MCF 10A (cell line): ENCODE measurements around the gene PSMD1. TPM values are rescaled to one million over a fixed set of nuclear protein-coding genes. Genes with fewer than 3 reads are reported as not detected.
"Not testable (repeated sequence)": the region's sequence is repeated elsewhere in the genome, so short reads cannot be mapped to it uniquely, and the experiment has no call there.

ENCODE experiments used
- BruUV-seq: library from RNA; stranded (reverse); fragments of 400-500 nt; replicated peaks from 2 replicates; lab custom pipeline; 2021; lab: Mats Ljungman, UMichigan
- CTCF ChIA-PET: fragments of 300-600 bp; sonication (Branson Sonifier 250); formaldehyde crosslinking; extraction: SDS; loops from one replicate; lab custom pipeline; 2021; ENCODE audit warnings: antibody characterized with exemption, inconsistent platforms; lab: Yijun Ruan, JAX
- POLR2A ChIA-PET: fragments of 300-600, 350-650 bp; sonication (Branson Sonifier 250); formaldehyde crosslinking; extraction: SDS; loops from one replicate; lab custom pipeline; 2020; ENCODE audit warnings: antibody characterized with exemption, inconsistent platforms; lab: Yijun Ruan, JAX
- DNase-seq: peaks from one replicate; pipeline ENCODE4 v3.0.0-alpha.2; 2018; ENCODE audit not compliant: unreplicated experiment
- H3K27ac Mint-ChIP-seq: one replicate; pipeline ENCODE4 v1.8.0; 2022; ENCODE audit warnings: mild to moderate bottlenecking, low read depth, mixed read lengths; ENCODE audit not compliant: unreplicated experiment
- H3K27me3 Mint-ChIP-seq: one replicate; pipeline ENCODE4 v1.8.0; 2022; ENCODE audit warnings: mixed read lengths; ENCODE audit not compliant: insufficient read depth, unreplicated experiment
- H3K36me3 Mint-ChIP-seq: one replicate; pipeline ENCODE4 v1.8.0; 2022; ENCODE audit warnings: mild to moderate bottlenecking, moderate library complexity, mixed read lengths; ENCODE audit not compliant: insufficient read depth, unreplicated experiment
- H3K4me1 Mint-ChIP-seq: one replicate; pipeline ENCODE4 v1.8.0; 2022; ENCODE audit warnings: mixed read lengths; ENCODE audit not compliant: insufficient read depth, unreplicated experiment
- H3K4me3 Mint-ChIP-seq: one replicate; pipeline ENCODE4 v1.8.0; 2022; ENCODE audit warnings: mild to moderate bottlenecking, moderate library complexity, mixed read lengths; ENCODE audit not compliant: unreplicated experiment
- H3K9me3 Mint-ChIP-seq: one replicate; pipeline ENCODE4 v1.8.0; 2022; ENCODE audit warnings: mixed read lengths; ENCODE audit not compliant: unreplicated experiment
- intact Hi-C: fragments of 100-400 bp; cut with micrococcal nuclease; formaldehyde crosslinking; loops from 2 replicates; pipeline ENCODE4 v1.14.1; 2022
- total RNA-seq: library from RNA; stranded (reverse); gene quantifications from 2 replicates; pipeline ENCODE4 v1.2.3, GENCODE V29; 2022
- TF ChIP-seq, protein P1 (sequence below): fragments of 200-600 bp; IDR thresholded peaks from one replicate; pipeline ENCODE4 v1.8.0; 2022; ENCODE audit warnings: antibody characterized with exemption, mild to moderate bottlenecking; ENCODE audit not compliant: unreplicated experiment

Gene PSMD1
- total RNA-seq, 1 experiment from 2014 or later, result 88.5 TPM

DNA sequence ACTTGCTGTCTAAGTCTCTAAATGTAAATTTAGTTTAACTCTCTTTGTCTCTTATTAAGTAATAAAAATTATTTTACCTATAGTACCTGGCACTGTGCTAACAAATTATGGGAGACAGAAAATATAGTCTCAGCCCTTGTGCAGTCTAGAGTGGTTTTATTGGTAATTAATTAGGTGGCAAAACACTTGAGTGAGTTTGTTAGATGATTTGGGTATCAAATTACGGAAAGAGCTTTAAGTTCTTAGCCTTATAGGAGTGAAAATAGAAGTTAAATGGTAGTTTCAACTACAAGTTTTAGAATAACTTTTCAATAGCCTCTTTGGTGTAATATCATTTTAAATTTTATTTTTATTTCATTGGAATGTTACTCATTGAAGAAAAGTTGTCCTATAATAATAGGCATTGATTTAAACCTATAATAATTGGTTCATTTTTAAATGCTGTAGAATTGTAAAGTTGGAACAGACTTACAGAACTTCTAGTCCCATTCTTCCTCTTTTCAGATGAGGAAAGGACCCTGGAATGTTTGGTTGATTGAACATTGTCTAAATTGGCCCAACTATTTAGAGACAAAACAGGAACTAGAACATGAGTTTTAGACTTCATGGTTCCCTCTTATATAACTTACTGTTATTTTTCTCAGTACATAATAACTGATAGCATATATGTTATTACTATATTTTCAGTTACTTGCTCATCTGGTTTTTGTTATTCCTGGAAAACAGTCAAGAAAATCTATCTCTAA lies 78.4 kb downstream of the PSMD1 start:
- Mint-ChIP-seq H3K9me3 (no peaks in the 10 kb centered on the region), H3K27ac (peak overlapping the region; percentile 14), H3K36me3 (peaks cover 11% of the 10 kb centered on the region), H3K4me1 (peaks cover 8% of the 10 kb centered on the region), H3K4me3 (no peak overlapping the region), H3K27me3 (no peaks in the 10 kb centered on the region)
- DNase-seq, result no peak
- POLR2A ChIA-PET, result interaction anchor here (1.0 to 1.7 kb wide), 2 partner anchors 8 to 16 kb away, joined by 3 to 5 read pairs; no protein-coding TSS in a partner anchor
- intact Hi-C loops, result no loop called here
- CTCF ChIA-PET, result no interaction called here
- no TSS peak for BruUV-seq
- TF ChIP-seq, protein P1, sequence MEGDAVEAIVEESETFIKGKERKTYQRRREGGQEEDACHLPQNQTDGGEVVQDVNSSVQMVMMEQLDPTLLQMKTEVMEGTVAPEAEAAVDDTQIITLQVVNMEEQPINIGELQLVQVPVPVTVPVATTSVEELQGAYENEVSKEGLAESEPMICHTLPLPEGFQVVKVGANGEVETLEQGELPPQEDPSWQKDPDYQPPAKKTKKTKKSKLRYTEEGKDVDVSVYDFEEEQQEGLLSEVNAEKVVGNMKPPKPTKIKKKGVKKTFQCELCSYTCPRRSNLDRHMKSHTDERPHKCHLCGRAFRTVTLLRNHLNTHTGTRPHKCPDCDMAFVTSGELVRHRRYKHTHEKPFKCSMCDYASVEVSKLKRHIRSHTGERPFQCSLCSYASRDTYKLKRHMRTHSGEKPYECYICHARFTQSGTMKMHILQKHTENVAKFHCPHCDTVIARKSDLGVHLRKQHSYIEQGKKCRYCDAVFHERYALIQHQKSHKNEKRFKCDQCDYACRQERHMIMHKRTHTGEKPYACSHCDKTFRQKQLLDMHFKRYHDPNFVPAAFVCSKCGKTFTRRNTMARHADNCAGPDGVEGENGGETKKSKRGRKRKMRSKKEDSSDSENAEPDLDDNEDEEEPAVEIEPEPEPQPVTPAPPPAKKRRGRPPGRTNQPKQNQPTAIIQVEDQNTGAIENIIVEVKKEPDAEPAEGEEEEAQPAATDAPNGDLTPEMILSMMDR, result no peak

DNA sequence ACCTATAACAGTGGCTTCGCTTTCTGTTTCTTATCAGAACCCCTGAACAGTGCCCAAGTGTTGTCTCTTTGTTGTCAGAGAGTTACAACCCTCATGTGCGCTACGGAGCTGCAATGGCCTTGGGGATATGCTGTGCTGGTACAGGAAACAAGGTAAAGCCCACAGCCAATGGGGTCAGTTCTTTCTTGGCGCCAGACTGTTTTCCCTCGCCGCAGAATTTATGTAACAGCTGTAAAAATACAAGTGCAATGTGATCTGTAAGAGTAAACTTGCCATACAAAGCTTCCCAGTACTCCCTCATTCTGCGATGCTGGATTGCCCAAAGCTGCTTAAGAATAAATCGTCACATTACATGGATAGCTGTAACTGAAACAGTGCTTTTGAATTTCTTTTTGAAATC lies 82.0 kb downstream of the PSMD1 start:
- no peak for DNase-seq
- Mint-ChIP-seq H3K27me3 (no peaks in the 10 kb centered on the region), H3K27ac (no peak overlapping the region), H3K36me3 (peaks cover 26% of the 10 kb centered on the region), H3K4me1 (no peaks in the 10 kb centered on the region), H3K9me3 (no peaks in the 10 kb centered on the region), H3K4me3 (no peak overlapping the region)
- POLR2A ChIA-PET, result no interaction called here
- BruUV-seq, result no TSS peak
- CTCF ChIA-PET, result no interaction called here
- TF ChIP-seq, protein P1, result no peak
- intact Hi-C loops, result no loop called here

DNA sequence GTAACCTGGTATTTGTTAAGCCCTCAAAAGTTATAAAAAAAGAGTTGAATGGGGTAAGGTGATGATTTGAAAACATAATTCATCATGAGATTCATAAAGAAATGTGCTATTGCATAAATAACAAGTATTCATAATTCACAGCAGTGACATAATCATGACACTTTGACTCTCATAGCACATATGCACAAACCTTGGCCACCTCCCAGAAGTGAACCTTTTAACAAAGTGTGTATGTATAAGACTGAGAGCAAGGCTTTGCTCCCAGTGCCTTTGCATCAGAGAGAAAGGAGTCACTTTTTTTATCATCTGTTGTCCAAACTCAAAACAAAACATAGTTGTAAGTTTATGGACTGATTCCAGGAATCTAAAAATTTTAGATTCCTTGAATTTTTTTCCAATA lies 83.1 kb downstream of the PSMD1 start:
- Mint-ChIP-seq H3K36me3 (peaks cover 34% of the 10 kb centered on the region), H3K27me3 (no peaks in the 10 kb centered on the region), H3K4me1 (no peaks in the 10 kb centered on the region), H3K9me3 (no peaks in the 10 kb centered on the region), H3K27ac (no peak overlapping the region), H3K4me3 (no peak overlapping the region)
- intact Hi-C loops, result no loop called here
- BruUV-seq, result no TSS peak
- ChIA-PET CTCF (no interaction called here), POLR2A (interaction anchor here (0.6 kb wide), 1 partner anchor 76 kb away, joined by 3 read pairs; no protein-coding TSS in a partner anchor)
- peak; percentile 16 for DNase-seq
- TF ChIP-seq, protein P1, result no peak

DNA sequence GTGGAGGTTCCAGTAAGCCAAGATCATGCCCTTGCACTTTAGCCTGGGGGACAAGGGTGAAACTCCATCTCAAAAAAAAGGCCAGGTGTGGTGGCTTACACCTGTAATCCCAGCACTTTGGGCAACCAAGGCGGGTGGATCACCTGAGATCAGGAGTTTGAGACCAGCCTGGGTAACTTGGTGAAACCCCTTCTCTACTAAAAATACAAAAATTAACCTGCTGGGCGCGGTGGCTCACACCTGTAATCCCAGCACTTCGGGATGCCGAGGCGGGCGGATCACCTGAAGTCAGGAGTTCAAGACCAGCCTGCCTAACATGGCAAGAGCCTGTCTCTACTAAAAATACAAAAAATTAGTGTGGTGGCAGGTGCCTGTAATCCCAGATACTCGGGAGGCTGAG lies 84.1 kb downstream of the PSMD1 start:
- H3K4me3 Mint-ChIP-seq, H3K27me3 Mint-ChIP-seq, H3K27ac Mint-ChIP-seq, H3K4me1 Mint-ChIP-seq, intact Hi-C loops, BruUV-seq, CTCF ChIA-PET, DNase-seq, H3K9me3 Mint-ChIP-seq: not testable (repeated sequence)
- POLR2A ChIA-PET, result interaction anchor here (0.6 to 0.7 kb wide), 2 partner anchors 29 to 475 kb away, joined by 3 read pairs; no protein-coding TSS in a partner anchor
- H3K36me3 Mint-ChIP-seq, result peaks cover 43% of the 10 kb centered on the region
